Femur (tissue), 1 donor: Measurements from ENCODE around the gene UBE2G1.
"Not testable (repeated sequence)": the region's sequence is repeated elsewhere in the genome, so short reads cannot be mapped to it uniquely, and the experiment has no call there.

Source experiments
- DNase-seq: peaks from one replicate; pipeline ENCODE4 v3.0.0-alpha.2; 2017

UBE2G1 gene

DNA sequence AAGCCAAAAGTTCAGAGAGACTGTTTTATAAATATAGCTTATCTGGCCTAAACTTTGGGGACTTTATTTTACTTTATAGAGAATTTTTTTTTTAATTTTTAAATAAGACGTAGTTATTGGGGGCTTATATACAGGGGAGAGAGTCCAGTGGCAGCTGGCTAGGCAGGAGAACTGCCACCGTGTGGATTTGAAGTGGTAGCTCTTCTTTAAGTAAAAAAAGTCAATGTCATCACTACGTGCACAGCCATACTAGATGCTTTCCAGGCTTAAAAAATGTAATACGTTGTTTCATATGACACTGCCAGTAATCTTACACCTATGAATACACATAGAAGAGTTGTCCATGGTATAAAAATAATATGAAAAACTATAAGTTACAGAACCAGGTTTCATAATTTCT is 70.8 kb downstream of the UBE2G1 start:
- DNase-seq: no peak

DNA sequence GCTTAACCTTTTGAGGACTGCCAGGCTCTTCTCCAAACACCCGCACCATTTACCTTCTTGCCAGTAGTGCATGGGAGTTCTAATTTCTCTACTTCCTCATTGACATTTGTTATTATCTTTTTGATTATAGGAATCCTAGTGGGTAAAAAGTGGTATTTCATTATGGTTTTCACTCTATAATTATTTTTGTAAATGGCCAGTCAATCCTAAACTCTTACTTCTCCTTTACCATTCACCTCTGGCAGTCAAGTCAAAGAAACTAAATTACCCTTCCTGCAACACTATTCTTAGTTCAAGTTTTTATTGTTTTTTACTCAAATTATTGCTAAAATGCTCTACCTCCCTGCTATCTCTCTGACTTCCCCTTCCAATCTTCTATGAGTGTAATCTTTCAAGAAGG is 72.9 kb downstream of the UBE2G1 start:
- DNase-seq: no peak

DNA sequence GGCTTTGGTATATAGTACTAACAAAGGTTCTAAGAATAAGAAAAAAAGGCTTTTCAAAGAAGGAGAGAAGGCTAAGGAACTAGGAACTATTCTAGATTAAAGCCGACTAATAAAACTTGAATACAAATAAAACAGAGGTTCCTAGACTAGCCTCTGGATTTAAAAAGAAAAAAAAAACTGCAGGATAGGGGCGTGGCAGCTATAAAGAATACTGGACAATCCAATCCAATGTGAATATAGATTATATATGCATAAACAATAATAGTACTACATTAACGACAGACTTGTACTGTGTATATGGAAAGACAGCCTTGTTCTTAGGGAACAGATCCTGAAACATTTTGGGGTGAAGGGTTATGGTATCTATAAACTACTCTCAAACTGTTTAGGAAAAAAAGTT is 78.8 kb downstream of the UBE2G1 start:
- no peak for DNase-seq

DNA sequence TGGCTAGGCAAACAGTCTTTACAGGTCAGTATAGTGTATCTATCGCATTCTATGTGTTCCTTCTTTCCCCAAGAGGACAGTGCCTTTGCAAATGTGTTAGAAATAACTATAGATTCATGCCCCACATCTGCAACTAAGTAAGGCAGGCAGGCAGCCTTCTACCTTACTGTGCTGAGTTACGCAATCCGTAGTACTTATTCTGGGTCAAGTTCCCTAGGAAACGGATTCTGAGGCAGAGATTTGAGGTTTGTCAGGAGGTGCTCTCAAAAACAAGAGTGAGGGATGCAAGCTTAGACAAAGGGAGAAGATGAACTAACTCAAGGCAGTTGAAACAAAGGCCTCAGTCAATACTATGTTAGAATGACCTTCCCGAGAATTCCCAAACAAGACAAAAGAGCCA is 90.0 kb downstream of the UBE2G1 start:
- no peak for DNase-seq

DNA sequence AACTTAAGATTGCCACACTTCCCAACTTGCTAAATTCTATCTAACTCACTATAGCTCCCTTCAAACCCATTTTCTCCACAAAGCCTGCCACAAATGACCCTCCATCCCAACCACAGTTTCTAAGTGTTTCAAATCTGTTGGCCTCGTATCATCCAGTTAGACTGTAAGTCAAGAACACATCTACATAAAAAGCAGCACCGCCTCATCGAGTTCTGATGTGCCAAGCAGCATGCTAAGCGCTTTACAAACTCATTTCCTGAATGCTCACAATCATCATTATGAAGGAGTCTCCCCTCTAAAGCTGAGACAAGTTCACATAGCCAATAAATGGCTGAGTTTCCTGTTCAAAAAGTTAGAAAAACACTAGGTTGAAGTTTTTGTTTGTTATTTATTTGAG is 93.5 kb downstream of the UBE2G1 start:
- no peak for DNase-seq

DNA sequence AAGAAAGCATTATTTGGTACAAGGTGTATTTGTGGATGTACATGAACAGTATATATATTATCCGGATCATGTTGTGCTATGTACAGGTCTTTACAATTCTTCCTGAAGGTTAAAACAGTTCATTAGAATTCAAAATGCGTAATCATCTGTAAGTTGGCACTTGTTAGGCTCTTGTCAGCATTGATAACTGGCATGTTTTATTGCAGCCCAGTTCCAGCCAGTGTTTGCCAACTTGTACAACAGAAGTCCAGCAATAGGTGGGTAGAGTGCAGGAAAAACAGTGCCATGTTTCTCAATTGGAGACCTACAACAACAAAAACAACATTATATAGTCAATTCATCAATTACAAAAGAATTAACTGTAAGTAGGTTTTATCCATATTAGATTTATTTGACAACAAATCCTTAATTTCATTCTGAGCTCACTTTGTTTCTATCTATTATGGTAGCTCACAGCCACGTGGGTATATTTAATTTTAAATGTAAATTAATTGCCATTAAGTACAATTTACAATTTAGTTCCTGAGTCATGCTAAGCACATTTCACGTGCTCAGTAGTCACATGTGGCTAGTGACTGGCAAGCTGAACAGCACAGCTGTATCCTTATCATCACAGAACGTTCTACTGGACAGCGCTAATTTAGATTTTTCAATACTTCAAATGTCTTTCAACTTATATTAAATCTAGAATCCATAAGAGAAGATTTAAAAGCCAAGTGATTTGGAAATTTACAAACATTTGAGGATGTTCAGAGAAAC is 94.1 kb downstream of the UBE2G1 start:
- DNase-seq: no peak

DNA sequence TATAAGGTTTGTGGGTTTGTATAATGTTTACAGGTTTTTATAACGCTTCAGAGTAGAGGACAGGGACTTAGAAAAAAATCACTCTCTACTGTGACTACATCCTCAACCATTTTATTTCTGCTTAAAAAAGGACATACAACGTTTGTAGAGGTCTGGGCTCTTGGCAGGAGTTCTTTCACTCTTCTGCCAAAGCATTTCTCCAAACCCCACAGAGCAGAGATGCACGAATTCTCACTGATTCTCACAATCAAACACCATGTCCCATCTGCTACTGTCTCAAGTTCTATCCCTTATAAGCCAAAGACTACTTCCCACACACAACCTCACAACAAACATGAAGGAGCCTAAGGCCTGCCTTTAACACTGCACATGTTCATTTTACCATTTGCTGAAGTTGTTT is 95.7 kb downstream of the UBE2G1 start:
- DNase-seq: no peak

DNA sequence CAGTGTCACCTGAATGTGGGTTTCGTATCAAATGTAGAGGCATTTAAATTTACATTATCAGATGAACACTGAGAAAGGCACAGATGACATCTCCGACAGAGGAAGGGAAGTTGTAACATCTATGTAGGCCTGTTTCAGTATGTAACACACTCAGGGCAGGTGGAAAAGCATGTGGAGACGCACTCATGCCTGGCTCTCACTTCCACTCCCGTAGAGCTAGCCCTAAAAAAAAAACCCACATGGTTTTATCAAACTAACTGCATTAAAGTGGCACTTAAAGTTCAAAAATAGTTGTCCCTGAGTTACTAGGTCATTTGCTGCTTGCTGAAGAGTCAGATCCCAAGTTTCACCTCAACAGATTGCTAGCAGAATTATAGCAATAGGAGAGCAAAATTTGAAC is 96.6 kb downstream of the UBE2G1 start:
- DNase-seq: no peak

DNA sequence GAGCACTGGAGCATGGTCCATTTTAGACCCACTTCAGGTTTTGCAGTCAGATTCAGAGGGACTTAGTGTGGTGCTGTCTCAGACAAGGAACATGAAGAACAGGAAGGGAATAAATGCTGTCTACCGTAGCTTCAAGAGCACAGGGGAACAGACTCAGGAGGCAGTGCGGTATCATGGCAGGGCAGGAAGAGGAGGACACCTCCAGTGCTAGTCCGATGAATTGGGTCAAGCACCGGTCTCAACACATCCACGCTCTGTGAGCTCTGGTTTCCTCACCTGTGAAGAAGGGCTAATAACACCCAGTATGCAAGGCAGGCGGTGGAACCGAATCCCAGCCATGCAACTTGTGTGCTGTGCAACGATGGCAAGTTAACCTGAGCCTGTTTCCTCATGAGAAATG is 99.1 kb downstream of the UBE2G1 start:
- DNase-seq: no peak

DNA sequence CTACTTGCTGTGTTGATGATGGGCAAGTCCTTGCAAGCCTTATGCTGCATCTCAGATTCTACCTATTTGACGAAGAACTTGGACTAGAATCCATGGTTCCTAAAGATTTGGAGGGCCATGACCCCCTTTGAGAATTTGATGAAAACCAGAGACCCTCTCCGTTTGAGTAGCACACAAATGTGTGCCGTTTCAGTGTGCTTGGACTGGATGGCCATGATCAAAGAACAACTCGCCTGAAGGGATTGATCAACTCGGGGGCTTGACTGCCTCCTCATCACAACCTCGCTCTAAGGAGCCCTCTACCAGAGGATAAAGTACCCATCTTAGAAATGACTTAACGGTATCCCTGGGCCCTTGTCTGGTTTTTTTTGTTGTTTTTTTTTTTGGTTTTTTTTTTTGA is 99.9 kb downstream of the UBE2G1 start:
- no peak for DNase-seq

DNA sequence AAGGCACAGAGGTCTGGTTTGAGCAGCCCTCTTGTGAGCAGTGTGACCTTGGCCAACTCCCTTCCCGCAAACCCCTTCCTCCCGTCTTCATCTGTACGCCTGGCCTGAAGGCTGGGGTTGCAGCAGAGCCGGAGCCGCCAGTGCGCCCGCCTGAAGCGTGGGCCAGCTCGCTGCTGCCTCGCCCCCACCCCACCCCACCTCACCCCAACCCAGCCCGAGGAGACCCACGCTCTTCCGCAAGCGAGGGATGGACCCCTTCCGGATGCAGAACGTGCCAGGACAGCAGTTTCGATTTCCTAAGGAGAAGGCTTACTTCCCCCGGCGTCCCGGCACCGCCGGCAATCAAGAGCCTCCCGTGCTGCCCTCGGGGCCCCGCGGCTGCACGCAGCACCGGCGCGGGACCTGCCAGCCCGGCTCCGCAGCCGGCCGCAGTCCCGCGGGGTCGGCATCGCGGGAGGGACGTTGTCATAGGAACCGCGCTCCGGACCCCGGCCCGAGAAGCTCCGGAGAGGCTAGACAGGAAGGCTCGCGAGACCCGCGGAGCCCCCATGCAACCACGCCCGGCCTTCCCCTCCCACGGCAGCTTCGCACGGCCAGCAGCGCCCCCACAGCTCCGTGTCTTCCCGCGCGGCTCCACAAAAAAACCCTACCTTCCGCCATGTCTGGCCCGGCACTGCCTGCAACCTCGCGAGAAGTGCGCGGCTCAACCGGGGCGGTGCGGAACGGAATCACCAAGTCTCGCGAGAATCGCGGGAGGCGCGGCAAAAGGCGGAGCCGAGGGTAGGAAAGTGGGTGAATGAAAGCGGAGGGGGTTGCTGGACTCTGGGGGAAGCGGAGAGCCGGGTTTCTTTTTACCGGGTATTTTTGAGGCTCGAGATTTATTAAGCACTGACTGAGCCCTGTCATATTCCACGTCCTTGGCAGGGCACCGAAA is 102.9 kb downstream of the UBE2G1 start, which contains the start of gene ANKFY1:
Gene ANKFY1 (minus strand): TSS at position 698 of the 934 bp plus-strand sequence. CDS start 38 bp downstream, at position 660.
- DNase-seq: peak; percentile 98

DNA sequence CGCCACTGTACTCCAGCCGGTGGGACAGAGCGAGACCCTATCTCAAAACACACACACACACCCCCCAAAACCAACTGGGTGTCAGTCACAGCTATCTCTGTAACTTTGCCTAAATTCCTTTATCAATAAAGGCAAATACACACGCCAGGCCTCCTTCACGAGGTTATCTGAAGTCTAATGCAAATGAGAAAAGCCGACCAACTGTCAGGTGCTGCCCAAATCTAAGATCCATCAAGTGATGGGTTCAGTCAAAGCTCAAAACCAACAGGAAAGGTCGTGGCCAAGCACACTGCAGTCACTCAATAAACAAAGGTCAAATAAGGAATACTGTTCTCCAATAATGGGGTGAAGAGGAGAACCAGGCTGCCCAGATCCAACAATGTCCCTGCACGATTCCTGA is 103.8 kb downstream of the UBE2G1 start:
- no peak for DNase-seq

DNA sequence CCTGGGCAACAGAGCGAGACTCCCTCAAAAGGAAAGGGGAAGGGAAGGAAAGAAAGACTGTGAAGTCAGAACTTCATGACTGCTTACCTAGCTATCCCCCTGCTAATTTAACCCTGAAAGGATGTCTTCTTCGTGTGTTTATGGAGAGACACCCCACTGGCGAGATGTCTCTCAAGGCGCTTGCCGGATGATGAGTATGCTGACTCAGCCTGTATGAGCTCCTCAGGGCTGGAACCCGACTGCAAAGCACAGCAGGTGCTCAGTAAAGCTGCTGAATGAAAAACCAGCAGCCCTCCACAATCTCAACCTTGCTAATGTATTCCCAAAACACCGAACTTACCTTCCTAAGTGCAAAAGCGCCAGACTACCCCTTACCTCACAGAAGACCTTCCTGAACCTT is 105.0 kb downstream of the UBE2G1 start:
- DNase-seq: no peak

DNA sequence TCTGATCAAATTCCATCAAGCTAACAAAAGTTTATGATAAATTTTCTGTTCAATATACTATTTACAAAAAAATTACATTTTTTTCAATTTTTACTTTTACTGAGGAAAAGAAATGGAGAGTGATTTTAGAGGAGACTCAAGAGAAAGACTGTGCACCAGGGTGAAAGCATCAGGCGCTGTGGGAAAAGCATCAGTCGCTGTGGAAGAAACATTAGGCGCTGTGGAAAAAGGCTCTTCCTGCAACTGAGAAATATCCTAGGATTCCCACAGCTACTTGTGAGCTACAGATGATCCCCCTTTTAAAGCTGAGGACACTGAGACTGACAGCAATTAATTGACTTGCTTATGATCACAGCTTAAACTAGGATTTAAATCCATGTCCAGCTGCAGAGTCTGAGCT is 107.6 kb downstream of the UBE2G1 start:
- DNase-seq: no peak

DNA sequence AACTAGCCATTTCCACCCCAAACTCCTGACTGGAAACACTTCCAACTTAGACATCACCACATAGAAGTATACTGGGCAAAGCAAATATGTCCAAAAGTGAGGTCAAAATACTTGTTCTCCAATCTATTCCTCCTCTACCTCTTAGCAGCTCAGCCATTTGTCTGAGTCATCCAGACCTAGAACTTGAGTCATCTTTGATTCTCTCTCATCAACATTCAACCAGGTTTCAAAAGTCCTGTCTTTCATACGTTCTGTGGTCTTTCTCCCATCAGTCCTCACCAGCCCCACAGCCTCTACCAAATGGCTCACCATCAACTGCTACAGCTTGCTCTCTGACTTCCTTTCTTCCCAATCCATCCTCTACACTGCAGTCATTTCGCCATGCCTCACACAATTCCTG is 109.5 kb downstream of the UBE2G1 start:
- DNase-seq: no peak

DNA sequence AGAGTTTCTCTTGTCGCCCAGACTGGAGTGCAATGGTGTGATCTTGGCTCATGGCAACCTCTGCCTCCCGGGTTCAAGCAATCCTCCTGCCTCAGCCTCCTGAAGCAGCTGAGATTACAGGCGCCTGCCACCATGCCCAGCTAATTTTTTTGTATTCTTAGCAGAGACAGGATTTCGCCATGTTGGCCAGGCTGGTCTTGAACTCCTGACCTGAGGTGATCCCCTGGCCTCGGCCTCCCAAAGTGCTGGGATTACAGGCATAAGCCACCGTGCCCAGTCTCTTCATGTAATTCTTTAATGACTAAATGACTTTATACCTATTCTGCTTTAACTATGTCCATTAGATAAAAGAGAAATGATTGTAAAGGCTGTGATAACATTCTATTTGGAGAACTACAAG is 111.2 kb downstream of the UBE2G1 start:
- DNase-seq: not testable (repeated sequence)

DNA sequence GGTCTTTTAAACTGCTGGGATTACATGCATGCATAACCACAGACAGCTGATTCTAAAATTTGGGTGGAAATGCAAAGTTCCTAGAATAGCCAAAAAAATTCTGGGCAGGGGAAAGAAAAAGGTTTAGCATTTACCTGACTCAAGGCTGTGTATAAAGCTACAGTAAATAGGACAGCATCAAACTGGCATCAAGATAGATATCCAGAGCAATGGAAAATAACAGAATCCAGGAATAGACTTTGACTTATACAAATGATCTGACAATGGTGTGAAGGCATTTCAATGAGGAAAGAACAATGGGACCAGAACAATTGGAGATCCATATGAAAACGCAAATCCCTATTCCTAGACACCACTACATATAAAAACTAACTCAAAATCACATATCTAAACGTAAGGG is 115.6 kb downstream of the UBE2G1 start:
- DNase-seq: no peak

DNA sequence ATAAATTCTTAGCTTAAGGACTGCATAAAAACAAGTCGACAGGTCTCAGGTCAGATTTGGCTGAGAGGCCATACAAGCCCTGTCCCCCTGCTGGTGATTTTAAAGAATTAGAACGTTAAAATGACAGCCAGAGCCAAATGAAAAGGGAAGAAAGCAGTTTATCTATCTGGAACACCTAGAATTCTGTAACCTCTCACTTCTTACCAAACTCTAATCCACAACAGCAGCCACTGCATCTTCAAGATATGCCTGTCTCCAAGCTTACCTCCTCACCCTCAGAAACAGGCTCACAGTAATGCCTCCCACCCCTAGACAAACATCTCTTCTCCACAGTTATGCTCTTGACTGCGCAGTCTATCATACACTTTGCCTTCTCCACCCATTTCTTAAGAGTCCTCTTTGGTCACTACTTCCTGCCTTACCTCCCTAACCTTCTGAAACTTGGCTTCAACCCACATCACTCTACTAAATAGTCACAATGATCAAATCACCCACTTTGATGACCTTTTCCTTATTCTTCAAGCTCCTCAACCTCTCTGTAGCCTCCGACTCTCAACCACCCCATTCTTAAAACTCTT is 116.9 kb downstream of the UBE2G1 start:
- DNase-seq: no peak

DNA sequence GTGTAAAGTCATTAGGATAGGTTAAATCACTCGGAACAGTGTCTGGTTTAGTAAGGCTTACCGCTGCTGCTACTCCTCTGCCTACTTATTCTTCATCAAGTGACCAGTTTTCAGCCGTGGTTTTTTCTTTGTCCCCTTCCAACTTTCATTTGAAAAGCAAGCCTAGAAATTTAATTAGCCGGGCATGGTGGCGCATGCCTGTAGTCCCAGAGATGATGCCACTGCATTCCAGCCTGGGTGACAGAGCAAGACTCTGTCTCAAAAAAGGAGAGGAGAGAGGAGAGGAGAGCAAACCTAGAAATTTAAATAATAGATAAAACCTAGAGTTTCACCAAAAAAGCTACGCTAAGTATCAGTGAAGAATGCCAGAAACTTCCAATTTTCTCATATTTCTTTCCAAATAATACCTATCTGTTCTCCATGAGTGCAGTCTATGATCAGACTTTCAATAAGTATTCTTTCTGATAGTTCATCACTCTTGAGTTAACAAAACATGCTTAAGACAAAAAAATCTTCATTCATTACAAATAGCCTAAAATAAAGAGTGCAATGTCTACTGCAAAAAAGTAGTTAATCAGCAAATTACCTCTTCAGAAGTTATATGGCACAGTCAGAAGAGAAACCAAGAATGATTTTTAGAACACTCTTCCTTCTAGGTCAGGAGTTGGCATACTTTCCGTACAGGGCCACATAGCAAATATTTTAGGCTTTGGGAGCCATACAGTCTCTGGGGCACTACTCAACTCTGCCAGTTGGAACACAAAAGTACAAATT is 117.8 kb downstream of the UBE2G1 start:
- DNase-seq: no peak

DNA sequence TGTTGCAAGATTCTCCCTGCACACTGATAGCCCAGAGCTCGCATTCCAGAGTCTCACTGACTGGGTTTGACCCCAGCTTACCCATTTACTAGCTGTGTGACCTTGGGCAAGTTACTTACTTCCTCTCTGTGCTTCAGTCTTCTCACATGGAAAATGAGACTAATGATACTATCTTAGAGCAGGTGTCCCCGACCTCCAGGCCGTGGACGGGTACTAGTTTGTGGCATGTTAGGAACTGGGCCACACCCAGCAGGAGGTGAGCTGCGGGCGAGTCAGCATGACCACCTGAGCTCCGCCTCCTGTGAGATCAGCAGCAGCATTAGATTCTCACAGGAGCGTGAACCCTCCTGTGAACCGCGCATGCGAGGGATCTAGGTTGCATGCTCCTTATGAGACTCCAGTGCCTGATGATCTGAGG is 118.5 kb downstream of the UBE2G1 start:
- no peak for DNase-seq

DNA sequence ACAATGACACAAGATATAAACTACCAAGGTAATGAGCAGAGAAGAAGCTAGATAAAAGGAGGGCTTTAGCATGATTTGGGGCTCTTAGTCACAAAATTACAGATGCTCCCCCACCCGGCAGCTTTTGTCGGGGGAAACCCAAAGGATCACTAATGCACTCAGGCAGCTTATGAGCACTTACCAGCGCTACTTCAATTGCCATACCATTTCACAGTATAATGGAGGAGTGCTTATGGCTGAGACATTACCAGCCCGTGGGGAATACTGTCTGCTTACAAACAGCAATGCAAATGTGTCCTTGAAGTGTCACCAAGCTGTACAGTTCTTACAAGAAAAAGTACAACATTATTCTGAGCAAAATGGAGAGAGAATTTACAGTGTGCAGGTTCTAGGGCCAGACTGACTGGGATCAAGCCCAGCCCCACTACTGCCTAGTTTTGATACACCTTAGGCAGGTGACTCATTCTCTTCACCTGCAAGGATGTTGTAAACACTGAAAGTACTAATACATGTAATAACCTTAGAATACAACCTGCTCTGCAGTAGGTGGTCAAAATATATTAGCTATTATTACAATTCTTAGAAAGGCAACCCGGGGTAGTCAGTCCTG is 119.0 kb downstream of the UBE2G1 start:
- DNase-seq: no peak

DNA sequence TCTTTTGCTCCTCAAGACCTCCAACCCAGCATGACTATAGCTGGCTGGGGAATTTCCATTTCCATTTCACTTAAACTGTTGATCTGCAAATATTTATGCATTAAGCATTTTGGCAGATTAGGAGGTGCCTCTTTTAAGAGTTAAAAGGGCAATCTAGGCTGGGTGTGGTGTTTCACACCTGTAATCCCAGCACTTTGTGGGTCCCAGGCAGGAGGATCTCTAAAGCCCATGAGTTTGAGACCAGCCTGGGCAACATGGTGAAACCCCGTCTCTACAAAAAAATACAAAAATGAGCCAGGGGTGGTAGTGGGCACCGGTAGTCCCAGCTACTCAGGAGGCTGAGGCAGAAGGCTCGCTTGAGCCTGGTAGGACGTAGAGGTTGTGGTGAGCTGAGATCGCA is 119.8 kb downstream of the UBE2G1 start:
- no peak for DNase-seq
